Stomach smooth muscle (tissue), 2 donors: ENCODE data around the gene FRMD4A.
"Not testable (repeated sequence)": the region's sequence is repeated elsewhere in the genome, so short reads cannot be mapped to it uniquely, and the experiment has no call there.

Experiments used
- H3K27ac ChIP-seq: one replicate; pipeline ENCODE4 v1.7.0; 2013; ENCODE audit warnings: mild to moderate bottlenecking, low read length, inconsistent platforms
- H3K27me3 ChIP-seq, 2 donors: one replicate each; pipeline ENCODE4 v1.7.0; 2013; ENCODE audit warnings: low read length in 2 of 2; ENCODE audit not compliant: insufficient read depth in 2 of 2, control insufficient read depth in 1 of 2
- H3K36me3 ChIP-seq, 2 donors: one replicate each; pipeline ENCODE4 v1.7.0; 2013; ENCODE audit warnings: low read length in 2 of 2; ENCODE audit not compliant: control insufficient read depth in 2 of 2, insufficient read depth in 2 of 2
- H3K4me1 ChIP-seq: one replicate; pipeline ENCODE4 v1.7.0; 2013; ENCODE audit warnings: low read length; ENCODE audit not compliant: control insufficient read depth, insufficient read depth
- H3K4me3 ChIP-seq, 2 donors: one replicate each; pipeline ENCODE4 v1.7.0; 2013; ENCODE audit warnings: low read length in 2 of 2
- H3K9ac ChIP-seq, 2 donors: one replicate each; pipeline ENCODE4 v1.7.0; 2013; ENCODE audit warnings: low read length in 2 of 2, mild to moderate bottlenecking in 1 of 2
- H3K9me3 ChIP-seq, 2 donors: one replicate each; pipeline ENCODE4 v1.7.0; 2013; ENCODE audit warnings: low read length in 2 of 2; ENCODE audit not compliant: control insufficient read depth in 2 of 2
- donor health status: healthy.
- donor health status: Pancreatic carcinoma.

Gene FRMD4A

DNA sequence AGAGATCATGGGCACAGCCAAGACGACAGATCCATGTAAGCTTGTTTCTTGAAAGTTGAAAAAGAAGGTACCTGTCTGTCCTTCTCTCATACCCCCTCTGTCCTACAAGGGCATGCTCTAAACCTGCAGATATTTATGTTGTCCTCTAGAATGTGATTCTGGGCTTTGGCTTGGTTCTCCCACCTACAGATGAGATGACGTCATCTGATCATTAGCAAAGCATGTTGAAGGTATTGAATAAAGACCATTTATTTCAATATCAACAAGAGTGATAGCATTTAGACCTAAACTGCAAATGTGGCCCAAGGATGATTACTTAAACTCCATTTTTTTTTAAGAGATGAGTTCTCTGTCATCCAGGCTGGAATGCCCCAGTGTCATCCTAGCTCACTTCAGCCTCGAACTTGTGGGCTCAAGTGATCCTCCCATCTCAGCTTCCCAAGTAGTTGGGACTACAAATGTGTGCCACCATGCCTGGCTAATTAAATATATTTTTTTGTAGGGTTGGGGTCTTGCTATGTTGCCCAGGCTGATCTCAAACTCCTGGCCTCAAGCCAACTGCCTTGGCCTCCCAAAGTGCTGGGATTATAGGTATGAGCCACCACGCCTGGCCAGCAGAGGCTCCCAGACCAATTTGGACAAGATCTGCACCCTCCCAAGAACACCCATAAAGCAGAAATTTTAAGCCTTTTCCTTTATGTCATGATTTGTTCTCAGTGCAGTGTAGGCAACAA is 559.8 kb downstream of the FRMD4A start:
- Histone ChIP-seq H3K4me3 (no peak overlapping the region), H3K27me3 (no peaks in the 10 kb centered on the region), H3K4me1 (peaks cover 2% of the 10 kb centered on the region), H3K27ac (no peak overlapping the region), H3K9ac (no peak overlapping the region), H3K36me3 (no peaks in the 10 kb centered on the region), H3K9me3 (no peaks in the 10 kb centered on the region)

- Histone ChIP-seq H3K4me1 (peaks cover 2% of the 10 kb centered on the region), H3K27ac (no peak overlapping the region), H3K27me3 (no peaks in the 10 kb centered on the region), H3K36me3 (no peaks in the 10 kb centered on the region), H3K4me3 (no peak overlapping the region), H3K9ac (no peak overlapping the region), H3K9me3 (no peaks in the 10 kb centered on the region)
Measured at GRCh38 chr10:13769946-13770345, 560.8 kb downstream of the FRMD4A start.

GRCh38 chr10:13767676-13768178 is 563.0 kb downstream of the FRMD4A start:
- Histone ChIP-seq H3K4me3 (no peak overlapping the region), H3K9me3 (no peaks in the 10 kb centered on the region), H3K27ac (no peak overlapping the region), H3K9ac (no peak overlapping the region), H3K36me3 (no peaks in the 10 kb centered on the region), H3K27me3 (no peaks in the 10 kb centered on the region), H3K4me1 (no peaks in the 10 kb centered on the region)

DNA sequence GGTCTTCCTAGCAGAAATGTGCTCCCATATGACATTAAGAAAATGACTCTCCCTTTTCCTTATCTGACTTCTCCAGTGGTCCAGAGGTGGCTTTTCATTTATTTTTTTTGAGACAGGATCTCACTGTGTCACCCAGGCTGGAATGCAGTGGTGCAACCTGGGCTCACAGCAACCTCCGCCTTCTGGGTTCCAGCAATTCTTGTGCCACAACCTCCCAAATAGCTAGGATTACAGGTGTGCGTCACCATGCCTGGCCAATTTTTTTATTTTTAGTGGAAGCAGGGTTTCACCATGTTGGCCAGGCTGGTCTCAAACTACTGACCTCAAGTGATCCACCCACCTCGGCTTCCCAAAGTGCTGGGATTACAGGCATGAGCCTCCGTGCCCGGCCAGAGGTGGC is 563.6 kb downstream of the FRMD4A start:
- H3K4me1 ChIP-seq, H3K4me3 ChIP-seq, H3K9ac ChIP-seq, H3K36me3 ChIP-seq, H3K27me3 ChIP-seq, H3K9me3 ChIP-seq, H3K27ac ChIP-seq: not testable (repeated sequence)

DNA sequence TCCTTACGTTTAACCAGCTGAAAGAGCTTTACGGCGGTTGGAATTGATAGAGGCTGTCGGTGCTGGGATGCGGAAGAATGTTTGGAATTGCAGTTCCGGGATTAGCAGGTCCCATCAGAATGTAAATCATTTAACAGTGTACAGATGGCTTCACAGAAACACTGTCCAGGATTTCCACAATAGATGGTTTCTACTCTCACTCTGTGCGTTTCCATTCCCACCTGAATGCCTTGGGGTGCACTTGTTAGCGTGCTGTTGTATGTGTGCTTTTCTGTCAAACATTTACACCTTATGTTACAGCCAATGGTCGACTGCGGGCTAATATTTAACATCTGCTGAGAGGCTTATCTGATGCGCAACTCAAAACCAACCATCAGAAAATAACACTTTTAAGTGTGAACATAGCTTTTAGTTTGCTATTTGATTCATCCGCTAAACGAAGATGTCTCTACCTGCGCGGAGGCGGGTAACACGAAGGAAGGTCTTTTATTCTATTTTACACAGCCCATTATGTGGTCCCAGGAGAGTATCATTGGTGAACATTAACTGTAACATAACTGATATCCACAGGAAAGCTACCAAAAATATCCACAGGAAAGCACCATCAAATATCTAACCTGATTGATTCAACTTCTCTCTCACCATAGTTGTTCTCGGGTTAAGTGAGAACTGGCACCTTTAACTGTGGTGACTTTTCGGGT is 564.9 kb downstream of the FRMD4A start:
- Histone ChIP-seq H3K4me1 (no peaks in the 10 kb centered on the region), H3K27ac (no peak overlapping the region), H3K36me3 (no peaks in the 10 kb centered on the region), H3K4me3 (no peak overlapping the region), H3K9me3 (no peaks in the 10 kb centered on the region), H3K9ac (no peak overlapping the region), H3K27me3 (no peaks in the 10 kb centered on the region)

- Histone ChIP-seq H3K9ac (no peak overlapping the region), H3K36me3 (no peaks in the 10 kb centered on the region), H3K4me1 (no peaks in the 10 kb centered on the region), H3K9me3 (no peaks in the 10 kb centered on the region), H3K27me3 (no peaks in the 10 kb centered on the region), H3K4me3 (no peak overlapping the region), H3K27ac (no peak overlapping the region)
Measured at GRCh38 chr10:13761490-13762091, 569.1 kb downstream of the FRMD4A start.

DNA sequence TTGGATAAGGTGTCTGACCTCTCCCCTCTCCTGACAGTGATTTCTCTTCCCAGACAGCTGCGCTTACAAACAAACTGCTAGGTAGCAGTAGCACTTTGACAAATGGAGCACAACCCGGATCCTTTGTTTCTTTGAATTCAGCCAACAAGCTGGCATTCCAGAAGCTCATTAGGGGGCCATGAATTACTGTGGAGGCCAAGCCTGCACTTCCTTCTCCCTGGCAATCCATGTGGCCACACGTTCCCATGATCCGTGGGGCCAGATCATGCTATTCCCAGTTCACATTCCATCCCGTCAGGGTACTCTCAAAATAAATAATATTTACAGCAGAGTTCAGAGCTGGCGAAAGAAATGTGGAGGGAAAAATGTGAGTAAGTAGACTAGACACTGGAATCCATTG is 571.6 kb downstream of the FRMD4A start:
- Histone ChIP-seq H3K9me3 (no peaks in the 10 kb centered on the region), H3K36me3 (no peaks in the 10 kb centered on the region), H3K27me3 (no peaks in the 10 kb centered on the region), H3K9ac (no peak overlapping the region), H3K4me3 (no peak overlapping the region), H3K4me1 (no peaks in the 10 kb centered on the region), H3K27ac (no peak overlapping the region)

DNA sequence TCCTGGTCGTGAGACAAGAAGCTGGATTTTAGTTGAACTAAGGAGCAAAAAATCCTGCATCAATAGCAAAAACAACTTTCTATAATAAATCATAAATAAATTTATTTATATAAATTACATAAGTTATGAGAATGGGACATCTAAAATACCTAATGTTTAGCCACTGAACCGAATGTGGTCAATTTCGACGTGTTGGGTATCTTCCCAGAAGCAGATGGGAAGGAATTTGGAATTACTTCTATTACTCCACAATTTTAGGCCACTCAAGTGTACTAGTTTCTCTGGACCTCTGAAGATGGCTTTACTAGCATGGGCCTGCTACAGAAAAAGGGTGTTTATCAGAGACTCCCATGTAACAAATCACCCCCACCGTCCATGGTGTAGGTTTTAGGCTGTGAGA is 572.0 kb downstream of the FRMD4A start:
- Histone ChIP-seq H3K9ac (no peak overlapping the region), H3K36me3 (no peaks in the 10 kb centered on the region), H3K9me3 (no peaks in the 10 kb centered on the region), H3K27ac (no peak overlapping the region), H3K4me1 (no peaks in the 10 kb centered on the region), H3K27me3 (no peaks in the 10 kb centered on the region), H3K4me3 (no peak overlapping the region)

DNA sequence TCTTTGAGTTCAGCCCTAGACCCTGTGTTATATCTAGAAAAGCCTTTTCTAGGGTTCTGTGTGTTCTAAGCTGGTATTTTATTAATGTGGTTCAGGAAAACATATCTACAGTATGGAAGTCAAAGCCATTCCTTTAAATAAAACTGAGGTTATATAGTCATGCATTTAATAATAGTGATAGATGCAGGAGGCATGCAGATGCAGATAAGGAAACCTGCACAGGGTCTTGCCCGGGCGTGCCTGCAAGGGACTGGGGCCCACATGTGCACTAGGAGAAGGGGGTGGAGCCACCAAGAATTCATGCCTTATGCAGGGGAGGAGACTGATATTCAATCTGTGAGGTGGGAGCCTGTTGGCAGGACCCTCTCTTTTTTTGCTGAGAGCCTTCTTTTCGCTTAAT is 572.4 kb downstream of the FRMD4A start:
- Histone ChIP-seq H3K27me3 (no peaks in the 10 kb centered on the region), H3K9me3 (no peaks in the 10 kb centered on the region), H3K27ac (no peak overlapping the region), H3K4me3 (no peak overlapping the region), H3K4me1 (no peaks in the 10 kb centered on the region), H3K36me3 (no peaks in the 10 kb centered on the region), H3K9ac (no peak overlapping the region)

- no peaks in the 10 kb centered on the region for H3K36me3 ChIP-seq
- H3K4me1 ChIP-seq = peaks cover 9% of the 10 kb centered on the region
- no peaks in the 10 kb centered on the region for H3K27me3 ChIP-seq
- no peak overlapping the region for H3K27ac ChIP-seq
- no peak overlapping the region for H3K4me3 ChIP-seq
- H3K9ac ChIP-seq = no peak overlapping the region
- no peaks in the 10 kb centered on the region for H3K9me3 ChIP-seq
Measured at GRCh38 chr10:13754277-13754676, 576.4 kb downstream of the FRMD4A start.
